Measurements from ENCODE around the gene GALNT14. TPM values are rescaled to one million over a fixed set of nuclear protein-coding genes. Genes with fewer than 3 reads are reported as not detected.

GALNT14 gene
- total and polyA plus RNA-seq, 2 of the 13 experiments (the other 11 are each of a cell fraction or from before 2014, with no cell fraction given): not detected

DNA sequence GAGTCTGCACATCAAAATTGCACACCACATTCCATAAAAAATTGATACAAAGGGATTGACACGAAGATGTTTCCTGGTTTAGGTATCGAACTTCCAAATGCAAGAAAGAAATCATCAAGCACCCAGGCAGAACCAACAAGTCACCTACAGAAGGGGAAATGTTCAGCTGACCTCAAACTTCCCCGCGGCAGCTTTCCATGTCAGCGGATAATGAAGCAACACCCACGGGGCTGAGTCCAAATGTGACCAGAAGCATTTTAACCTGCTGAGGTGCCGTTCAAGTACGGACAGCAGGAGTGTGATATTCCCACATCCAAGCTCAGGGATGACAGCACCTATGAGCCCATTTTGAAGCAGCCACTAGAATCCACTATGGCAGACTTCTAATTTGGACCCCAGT lies 124.9 kb downstream of the GALNT14 start:
- Histone ChIP-seq H4K20me1 (ENCODE audit: insufficient read depth, low read length) (no peaks in the 10 kb centered on the region), H3K36me3 (replicated peaks in 1 of 2; ENCODE audit: control insufficient read depth in 1 of 2, insufficient read depth in 2 of 2, low read length in 2 of 2) (no peaks in the 10 kb centered on the region), H3K9me3 (ENCODE audit: low read length) (no peaks in the 10 kb centered on the region), H3K4me3 (replicated peaks in 1 of 3; ENCODE audit: insufficient read depth in 1 of 3, low read depth in 2 of 3, low read length in 3 of 3) (no peak overlapping the region), H2AFZ (ENCODE audit: low read length) (no peak overlapping the region), H3K9ac (ENCODE audit: insufficient read depth, low read depth, low read length) (no peak overlapping the region), H3K4me2 (ENCODE audit: low read depth, low read length) (no peak overlapping the region), H3K27ac (ENCODE audit: extremely low read length, insufficient read depth, low read length) (no peak overlapping the region), H3K4me1 (ENCODE audit: insufficient read depth, low read length) (no peaks in the 10 kb centered on the region), H3K27me3 (ENCODE audit: control insufficient read depth in 1 of 2, insufficient read depth in 2 of 2, low read length in 2 of 2) (peaks cover 0 to 14% of the 10 kb centered on the region in 2 experiments; a peak in 2 of 5 replicates), H3K79me2 (ENCODE audit: insufficient read depth, low read length) (no peaks in the 10 kb centered on the region)
- ATAC-seq (no peak), FAIRE-seq (no peak), DNase-seq (ENCODE audit: low spot score) (no peak)
- ChIA-PET CTCF (ENCODE audit: low intra/inter-chr PET ratio, low total read pairs) (no interaction called here), POLR2A (no interaction called here)
- WGBS (ENCODE audit: low lambda C conversion rate): 35% methylated on average over 8 of the region's 8 CpGs
- intact Hi-C loops (cut with micrococcal nuclease; ENCODE audit: unreplicated experiment): no loop called here
- TF ChIP-seq WIZ (CRISPR knock-in tag; IDR thresholded peaks at IDR 0.05) (no peak), ZNF615 (CRISPR knock-in tag; IDR thresholded peaks at IDR 0.05; ENCODE audit: borderline replicate concordance) (no peak)
- in situ Hi-C loops (cut with HindIII; ENCODE audit: extremely low pct_ligation_motif_present, low pct_unique_long_range_greater_than_20kb): no loop called here
- no TSS peak for BruUV-seq (replicated peaks)

DNA sequence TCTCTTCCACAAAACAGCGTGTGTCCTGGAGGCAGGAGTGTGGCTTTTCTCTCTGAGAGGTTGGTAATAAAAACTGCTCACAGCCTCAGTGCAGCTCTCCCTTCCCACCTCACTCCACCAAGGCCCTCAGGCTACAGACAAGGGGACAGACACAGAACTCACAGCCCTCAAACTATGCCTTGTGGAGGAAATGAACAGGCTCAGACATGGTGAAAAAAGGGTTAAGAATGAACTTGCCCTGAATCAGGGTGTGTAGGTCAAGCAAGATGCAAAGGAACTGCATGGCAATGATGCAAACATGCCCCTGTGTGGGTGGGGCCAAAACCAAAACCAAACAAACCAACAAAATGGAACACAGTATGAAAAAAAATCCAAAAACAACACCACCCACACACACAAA lies 125.8 kb downstream of the GALNT14 start:
- no TSS peak for BruUV-seq (replicated peaks)
- in situ Hi-C loops (cut with HindIII; ENCODE audit: extremely low pct_ligation_motif_present, low pct_unique_long_range_greater_than_20kb) (no loop called here), intact Hi-C loops (cut with micrococcal nuclease; ENCODE audit: unreplicated experiment) (no loop called here)
- 0% methylated on average over 1 of the region's 1 CpG for whole genome bisulfite sequencing (ENCODE audit: low lambda C conversion rate)
- Histone ChIP-seq H3K79me2 (ENCODE audit: insufficient read depth, low read length) (no peaks in the 10 kb centered on the region), H2AFZ (ENCODE audit: low read length) (no peak overlapping the region), H3K27me3 (ENCODE audit: control insufficient read depth in 1 of 2, insufficient read depth in 2 of 2, low read length in 2 of 2) (peaks cover 0 to 22% of the 10 kb centered on the region in 2 experiments; a peak in 2 of 5 replicates), H3K9me3 (ENCODE audit: low read length) (no peaks in the 10 kb centered on the region), H3K4me3 (replicated peaks in 1 of 3; ENCODE audit: insufficient read depth in 1 of 3, low read depth in 2 of 3, low read length in 3 of 3) (no peak overlapping the region), H3K36me3 (replicated peaks in 1 of 2; ENCODE audit: control insufficient read depth in 1 of 2, insufficient read depth in 2 of 2, low read length in 2 of 2) (no peaks in the 10 kb centered on the region), H3K4me2 (ENCODE audit: low read depth, low read length) (no peak overlapping the region), H4K20me1 (ENCODE audit: insufficient read depth, low read length) (no peaks in the 10 kb centered on the region), H3K4me1 (ENCODE audit: insufficient read depth, low read length) (no peaks in the 10 kb centered on the region), H3K9ac (ENCODE audit: insufficient read depth, low read depth, low read length) (no peak overlapping the region), H3K27ac (ENCODE audit: extremely low read length, insufficient read depth, low read length) (no peak overlapping the region)
- ChIA-PET POLR2A (no interaction called here), CTCF (ENCODE audit: low intra/inter-chr PET ratio, low total read pairs) (no interaction called here)
- TF ChIP-seq KDM5A (IDR thresholded peaks at IDR 0.05; ENCODE audit: borderline replicate concordance, low read length) (no peak), ZNF33A (CRISPR knock-in tag; IDR thresholded peaks at IDR 0.05; ENCODE audit: borderline replicate concordance) (no peak), TP53 (CRISPR knock-in tag; conservative IDR thresholded peaks at IDR 0.05) (no peak)
- ATAC-seq (no peak), DNase-seq (ENCODE audit: low spot score) (no peak), FAIRE-seq (no peak)
